AG09309 (cell line): ENCODE results near the gene ITIH4.

ENCODE experiments used
- DNase-seq: peaks from one replicate; pipeline ENCODE4 v3.0.0-alpha.2; 2010; ENCODE audit warnings: low read depth
- H3K4me3 ChIP-seq: 2 replicates; pipeline ENCODE4 v1.5.1; 2011; ENCODE audit warnings: mild to moderate bottlenecking, low read depth, low read length, moderate library complexity; ENCODE audit not compliant: control insufficient read depth
- TF ChIP-seq, protein P1 (sequence below): IDR thresholded peaks from 2 replicates; pipeline ENCODE4 v1.5.1; 2011; ENCODE audit warnings: mild to moderate bottlenecking, low read depth, low read length, inconsistent platforms; ENCODE audit not compliant: insufficient read depth, control insufficient read depth; ENCODE audit errors: missing control alignments

Gene ITIH4

GRCh38 chr3:52845691-52846431 lies 15.4 kb upstream of the ITIH4 start:
- TF ChIP-seq, protein P1, sequence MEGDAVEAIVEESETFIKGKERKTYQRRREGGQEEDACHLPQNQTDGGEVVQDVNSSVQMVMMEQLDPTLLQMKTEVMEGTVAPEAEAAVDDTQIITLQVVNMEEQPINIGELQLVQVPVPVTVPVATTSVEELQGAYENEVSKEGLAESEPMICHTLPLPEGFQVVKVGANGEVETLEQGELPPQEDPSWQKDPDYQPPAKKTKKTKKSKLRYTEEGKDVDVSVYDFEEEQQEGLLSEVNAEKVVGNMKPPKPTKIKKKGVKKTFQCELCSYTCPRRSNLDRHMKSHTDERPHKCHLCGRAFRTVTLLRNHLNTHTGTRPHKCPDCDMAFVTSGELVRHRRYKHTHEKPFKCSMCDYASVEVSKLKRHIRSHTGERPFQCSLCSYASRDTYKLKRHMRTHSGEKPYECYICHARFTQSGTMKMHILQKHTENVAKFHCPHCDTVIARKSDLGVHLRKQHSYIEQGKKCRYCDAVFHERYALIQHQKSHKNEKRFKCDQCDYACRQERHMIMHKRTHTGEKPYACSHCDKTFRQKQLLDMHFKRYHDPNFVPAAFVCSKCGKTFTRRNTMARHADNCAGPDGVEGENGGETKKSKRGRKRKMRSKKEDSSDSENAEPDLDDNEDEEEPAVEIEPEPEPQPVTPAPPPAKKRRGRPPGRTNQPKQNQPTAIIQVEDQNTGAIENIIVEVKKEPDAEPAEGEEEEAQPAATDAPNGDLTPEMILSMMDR: peak; percentile 49
- no peak for DNase-seq
- H3K4me3 ChIP-seq: no peak overlapping the region

DNA sequence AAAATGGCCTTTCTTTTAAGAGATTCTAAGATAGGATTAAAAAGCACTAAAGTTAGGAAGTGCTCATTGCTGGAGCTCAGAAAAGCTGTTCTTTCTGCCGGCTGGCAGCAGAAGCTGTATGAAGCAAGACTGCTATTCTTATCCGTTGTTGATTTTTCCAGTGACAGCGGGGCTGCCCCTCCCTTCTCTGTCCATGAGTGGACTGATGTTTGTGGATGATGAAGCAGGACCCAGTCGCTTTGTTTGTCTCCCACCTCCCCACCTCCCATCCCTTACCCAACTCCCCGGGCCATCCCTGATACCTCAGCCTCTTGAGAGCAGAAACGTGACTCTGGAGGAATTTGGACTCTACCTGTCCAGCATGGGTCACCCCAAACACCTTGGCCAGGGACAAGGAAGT lies 14.7 kb upstream of the ITIH4 start:
- DNase-seq: no peak
- TF ChIP-seq, protein P1: no peak

DNA sequence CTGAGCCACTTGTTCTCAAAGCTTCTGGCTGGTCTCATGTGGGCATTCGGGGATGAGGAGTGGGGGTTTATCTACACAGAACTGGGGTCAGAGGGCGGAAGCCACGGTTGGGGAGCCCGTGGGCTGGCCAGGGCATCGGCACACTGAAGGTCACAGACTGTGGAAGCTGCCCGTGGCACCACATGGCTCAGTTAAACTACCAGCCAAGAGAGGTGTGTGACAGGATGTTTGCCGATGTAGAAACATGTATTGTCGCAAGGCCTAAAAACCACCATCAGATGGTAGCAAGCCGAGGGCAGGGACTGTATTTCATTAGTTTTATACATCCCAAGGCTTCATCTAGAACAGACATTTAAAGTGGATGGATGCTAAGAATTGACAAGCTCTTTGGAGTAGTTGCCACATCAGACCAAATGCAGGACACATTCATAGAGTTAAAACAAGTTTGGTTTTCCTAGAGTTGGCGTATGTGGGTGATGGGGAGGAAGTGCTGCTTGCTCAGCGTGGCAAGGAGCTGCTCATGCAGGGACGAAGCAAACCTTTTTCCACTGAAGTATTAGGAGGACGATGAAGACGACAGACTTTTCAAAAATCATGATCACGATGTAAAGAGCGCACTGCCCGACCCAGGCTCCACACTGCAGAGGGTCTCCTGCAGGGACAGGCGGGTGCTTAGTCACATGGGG lies 14.0 kb upstream of the ITIH4 start:
- TF ChIP-seq, protein P1: no peak
- no peak for DNase-seq
- H3K4me3 ChIP-seq: no peak overlapping the region

More for the DNA sequence above, 14.7 kb upstream of the ITIH4 start:
- no peak overlapping the region for H3K4me3 ChIP-seq

DNA sequence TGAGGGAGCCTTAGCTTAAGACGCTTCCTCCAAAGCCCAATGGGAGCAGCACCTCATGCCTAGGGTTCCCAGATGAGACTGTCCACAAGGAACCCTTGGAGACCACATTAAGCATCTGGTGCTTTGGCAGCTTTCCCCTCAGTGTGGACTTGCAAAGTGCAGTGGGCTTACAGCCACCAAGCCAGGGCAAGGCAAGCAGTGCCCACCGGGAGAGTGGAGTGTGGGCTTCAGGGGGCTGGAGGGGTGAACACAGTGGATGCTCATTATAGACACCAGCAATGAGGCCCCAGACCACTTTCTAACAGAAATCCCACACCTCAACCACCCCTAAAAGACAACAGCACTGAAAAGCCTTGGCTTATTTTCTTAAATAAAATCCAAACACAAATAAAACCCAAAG lies 13.4 kb upstream of the ITIH4 start:
- TF ChIP-seq, protein P1: no peak
- no peak overlapping the region for H3K4me3 ChIP-seq
- DNase-seq: no peak

DNA sequence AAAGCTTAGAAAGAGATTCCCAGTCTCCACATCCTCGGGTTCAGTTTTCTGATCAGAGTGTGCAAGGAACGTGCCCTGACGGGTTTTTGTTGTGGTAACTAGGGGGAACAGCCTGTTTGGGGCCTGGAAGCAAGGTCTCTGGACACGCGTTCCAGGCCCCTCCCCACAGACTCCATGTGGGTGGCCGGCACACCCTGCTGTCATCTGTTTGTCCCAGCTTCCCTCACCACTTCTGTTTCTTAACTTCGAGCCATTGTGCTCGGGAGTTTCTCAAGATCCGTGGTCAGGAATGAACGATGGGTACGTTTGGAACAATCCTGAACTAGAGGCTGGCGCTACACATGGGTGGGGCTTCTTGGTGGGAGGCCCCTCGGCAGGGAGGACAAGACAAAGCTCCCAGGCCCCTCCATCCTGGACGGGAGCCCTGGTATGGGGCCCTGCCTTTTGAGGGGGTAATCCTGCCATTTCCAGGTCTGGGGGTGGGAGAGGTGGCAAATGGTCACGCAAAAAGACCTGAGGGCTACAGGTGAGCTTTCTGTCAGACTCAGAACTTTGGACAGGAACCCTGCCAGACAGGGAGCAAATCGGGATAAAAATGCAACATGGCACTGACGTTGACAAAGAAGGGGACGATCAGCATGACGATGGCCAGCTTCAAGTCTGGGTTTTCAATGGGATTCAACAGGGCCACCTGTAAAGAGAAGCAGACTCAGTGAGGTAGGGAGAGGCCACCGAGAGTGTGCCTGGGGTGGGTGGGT lies 12.8 kb upstream of the ITIH4 start:
- TF ChIP-seq, protein P1: no peak
- no peak for DNase-seq
- no peak overlapping the region for H3K4me3 ChIP-seq

GRCh38 chr3:52842424-52842823 lies 12.0 kb upstream of the ITIH4 start:
- DNase-seq: no peak
- no peak overlapping the region for H3K4me3 ChIP-seq
- TF ChIP-seq, protein P1: no peak
